Heart left ventricle (tissue), 13 donors: ENCODE measurements around the gene CCDC134.

Source experiments
- POLR2A ChIP-seq, 2 donors: fragments of 450-650 bp; IDR thresholded peaks; one replicate each; pipeline ENCODE4 v1.6.1; 2017; ENCODE audit warnings: antibody characterized with exemption in 2 of 2, mild to moderate bottlenecking in 2 of 2, moderate library complexity in 2 of 2
- TF ChIP-seq, protein P1 (sequence below), 12 donors: fragments of 200-600 bp; sonication (generic) in 4 of 12; IDR thresholded peaks; one replicate each; pipeline versions ENCODE4 v1.5.0 to v1.8.0; 2018 to 2022; ENCODE audit warnings: antibody characterized with exemption in 12 of 12, mild to moderate bottlenecking in 5 of 12
- donor health status: ischemic (EF 13 %, LVEDD 7.1; RV severe dilation, severe dysfunction).
- donor health status: DM: no; HTN: yes; CAD: no.
- donor health status: DM: no; HTN: no; CAD: no.
- donor health status: ischemic (EF 25% LVEDD 6.9; RV normal size, moderate dysfunction).
- donor health status: ischemic (EF 25% LVEDD 5.7; RV mildly dilated, moderate dysfunction).
- donor health status: ischemic (EF 35%, LVEDD 5.7; RV mildly dilated, moderate dysfunction).
- donor health status: nonischemic (EF 11% LVEDD 7.7; RV severe dilation, severe dysfunction).
- donor health status: DM: yes; HTN: yes; CAD: no.
- donor health status: PGD.
- donor health status: ischemic (EF 29% LVEDD 5.4; RV normal size, mild dysfunction).
- donor health status: nonischemic (EF 23%, LVEDD 6.1; RV moderate dilation, normal function).

- TF ChIP-seq POLR2A (IDR thresholded peaks at IDR 0.05): no peak
- TF ChIP-seq, protein P1, sequence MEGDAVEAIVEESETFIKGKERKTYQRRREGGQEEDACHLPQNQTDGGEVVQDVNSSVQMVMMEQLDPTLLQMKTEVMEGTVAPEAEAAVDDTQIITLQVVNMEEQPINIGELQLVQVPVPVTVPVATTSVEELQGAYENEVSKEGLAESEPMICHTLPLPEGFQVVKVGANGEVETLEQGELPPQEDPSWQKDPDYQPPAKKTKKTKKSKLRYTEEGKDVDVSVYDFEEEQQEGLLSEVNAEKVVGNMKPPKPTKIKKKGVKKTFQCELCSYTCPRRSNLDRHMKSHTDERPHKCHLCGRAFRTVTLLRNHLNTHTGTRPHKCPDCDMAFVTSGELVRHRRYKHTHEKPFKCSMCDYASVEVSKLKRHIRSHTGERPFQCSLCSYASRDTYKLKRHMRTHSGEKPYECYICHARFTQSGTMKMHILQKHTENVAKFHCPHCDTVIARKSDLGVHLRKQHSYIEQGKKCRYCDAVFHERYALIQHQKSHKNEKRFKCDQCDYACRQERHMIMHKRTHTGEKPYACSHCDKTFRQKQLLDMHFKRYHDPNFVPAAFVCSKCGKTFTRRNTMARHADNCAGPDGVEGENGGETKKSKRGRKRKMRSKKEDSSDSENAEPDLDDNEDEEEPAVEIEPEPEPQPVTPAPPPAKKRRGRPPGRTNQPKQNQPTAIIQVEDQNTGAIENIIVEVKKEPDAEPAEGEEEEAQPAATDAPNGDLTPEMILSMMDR (IDR thresholded peaks at IDR 0.05): no peak
Observed at GRCh38 chr22:41787331-41787730, 13.1 kb upstream of the CCDC134 start.
